Esophagus squamous epithelium (tissue), 5 donors: ENCODE data around the gene MAB21L4. TPM values are rescaled to one million over a fixed set of nuclear protein-coding genes. Genes with fewer than 3 reads are reported as not detected.

Source experiments
- DNase-seq: peaks from one replicate; lab custom pipeline; 2025; lab: John Stamatoyannopoulos, UW
- H3K27ac ChIP-seq, 4 donors: fragments of 200-600 bp; sonication (generic); one replicate each; pipeline ENCODE4 v1.5.1; 2016 to 2019; ENCODE audit warnings: mild to moderate bottlenecking in 1 of 4
- H3K27me3 ChIP-seq, 4 donors: fragments of 200-600 bp; sonication (generic); 1 replicate in 3 of 4; 2 replicates in 1 of 4; pipeline versions ENCODE4 v1.5.1 to v1.6.0; 2017 to 2021; ENCODE audit warnings: antibody characterized with exemption in 1 of 4
- H3K36me3 ChIP-seq, 3 donors: fragments of 200-600 bp; sonication (generic); one replicate each; pipeline ENCODE4 v1.5.1; 2016 to 2019
- H3K4me1 ChIP-seq, 3 donors: fragments of 200-600 bp; sonication (generic); one replicate each; pipeline ENCODE4 v1.5.1; 2017 to 2019
- H3K4me3 ChIP-seq, 4 donors: fragments of 200-600 bp; sonication (generic); 1 replicate in 3 of 4; 2 replicates in 1 of 4; pipeline ENCODE4 v1.5.1; 2016 to 2019; ENCODE audit warnings: mild to moderate bottlenecking in 2 of 4, moderate library complexity in 1 of 4
- H3K9me3 ChIP-seq, 3 donors: fragments of 200-600 bp; sonication (generic); one replicate each; pipeline ENCODE4 v1.5.1; 2016 to 2019
- CTCF ChIP-seq, 6 experiments: fragments of 450-650 bp in 4 of 6; fragments of 200-600 bp in 2 of 6; sonication (generic) in 2 of 6; IDR thresholded peaks; one replicate each; pipeline ENCODE4 v1.5.1; 2016 to 2019; ENCODE audit warnings: antibody characterized with exemption in 6 of 6, mild to moderate bottlenecking in 4 of 6, moderate library complexity in 4 of 6
- POLR2A ChIP-seq, 4 donors: fragments of 450-650 bp; IDR thresholded peaks; one replicate each; pipeline ENCODE4 v1.6.1; 2017; ENCODE audit warnings: antibody characterized with exemption in 4 of 4, mild to moderate bottlenecking in 4 of 4, moderate library complexity in 3 of 4
- WGBS, 2 donors: methylation state at CpG; one replicate each; pipeline ENCODE4 v1.1.5; 2018; 5-methylcytosine and 5-hydroxymethylcytosine counted together
- intact Hi-C: fragments of 100-400 bp; cut with DNase I; formaldehyde crosslinking; loops from one replicate; pipeline ENCODE4 v1.15.0; 2022
- total RNA-seq, 4 donors: library from RNA; depleted of rRNA; stranded (reverse); fragments of >200 nt; gene quantifications; one replicate each; pipeline ENCODE4 v1.1.0, GENCODE V29; 2016
- donor health status: DM: yes; HTN: yes; CAD: no.

MAB21L4 gene
- total RNA-seq, 4 donors from 2014 or later: 105 to 440 (median 163) TPM

GRCh38 chr2:240900141-240900860 lies 4.3 kb upstream of the MAB21L4 start:
- Histone ChIP-seq H3K27me3 (peaks cover 0 to 6% (median 0%) of the 10 kb centered on the region in 4 donors), H3K4me1 (peaks cover 19 to 49% (median 27%) of the 10 kb centered on the region in 3 donors), H3K27ac (no peak overlapping the region), H3K36me3 (no peaks in the 10 kb centered on the region), H3K4me3 (no peak overlapping the region), H3K9me3 (no peaks in the 10 kb centered on the region)
- no peak for TF ChIP-seq CTCF (IDR thresholded peaks at IDR 0.05)
- WGBS, 2 donors: 84 to 89% methylated on average over 24 to 26 of the region's 27 CpGs
- DNase-seq: no peak
- intact Hi-C loops: no loop called here

GRCh38 chr2:240899468-240899865 lies 3.5 kb upstream of the MAB21L4 start:
- no peak for DNase-seq
- H3K4me1 ChIP-seq: peaks cover 19 to 53% (median 27%) of the 10 kb centered on the region in 3 donors
- TF ChIP-seq POLR2A (IDR thresholded peaks at IDR 0.05) (no peak), CTCF (IDR thresholded peaks at IDR 0.05) (no peak)
- peaks cover 0 to 3% (median 0%) of the 10 kb centered on the region in 4 donors for H3K27me3 ChIP-seq
- H3K36me3 ChIP-seq: no peaks in the 10 kb centered on the region
- 78 to 90% methylated on average over 2 to 8 of the region's 19 CpGs for WGBS, 2 donors
- H3K4me3 ChIP-seq: no peak overlapping the region
- intact Hi-C loops: no loop called here
- no peaks in the 10 kb centered on the region for H3K9me3 ChIP-seq
- H3K27ac ChIP-seq: peak overlapping the region in 3 of 4 donors; percentile 92

GRCh38 chr2:240898731-240899467 lies 2.9 kb upstream of the MAB21L4 start:
- 41 to 54% methylated on average over 13 of the region's 23 CpGs for WGBS, 2 donors
- peak overlapping the region; percentile 83 to 92 (median 92) for H3K27ac ChIP-seq

DNA sequence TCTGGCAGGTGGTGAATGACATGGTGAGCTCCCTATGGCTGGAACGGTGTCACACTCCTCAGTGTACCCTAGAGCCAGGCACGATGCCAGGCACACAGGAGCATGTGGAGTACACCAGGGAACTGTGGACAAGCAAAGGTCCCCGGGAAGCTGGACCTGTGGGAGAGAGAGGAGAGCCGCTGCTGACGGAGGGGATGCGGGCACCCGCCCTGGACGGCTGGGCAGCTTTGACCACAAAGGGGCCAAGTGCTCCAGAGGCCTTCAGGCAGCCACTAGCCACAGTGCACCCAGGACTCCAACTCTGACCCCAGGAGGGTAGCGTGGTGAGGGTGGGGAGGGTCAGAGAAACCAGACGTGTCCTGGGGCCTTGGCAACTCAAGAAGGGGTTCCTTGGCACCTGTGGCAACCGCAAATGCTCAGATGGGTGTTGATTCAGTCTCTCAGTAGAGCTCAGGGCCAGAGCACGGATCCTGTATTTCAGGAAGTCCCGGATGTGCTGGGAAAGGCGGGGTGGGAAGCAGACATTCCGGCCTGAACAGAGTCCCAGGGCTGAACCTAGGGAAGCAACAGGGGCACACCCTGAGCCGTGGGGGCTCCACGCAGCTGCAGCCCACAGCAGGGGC lies 2.3 kb upstream of the MAB21L4 start:
- WGBS, 2 donors: 20 to 63% methylated on average over 2 of the region's 17 CpGs
- DNase-seq: no peak
- no peaks in the 10 kb centered on the region for H3K9me3 ChIP-seq
- peak overlapping the region; percentile 83 to 92 (median 92) for H3K27ac ChIP-seq
- H3K4me3 ChIP-seq: peak overlapping the region; percentile 6 to 29 (median 10)
- peaks cover 20 to 66% (median 38%) of the 10 kb centered on the region in 3 donors for H3K4me1 ChIP-seq
- intact Hi-C loops: no loop called here
- H3K36me3 ChIP-seq: no peaks in the 10 kb centered on the region
- TF ChIP-seq CTCF (IDR thresholded peaks at IDR 0.05): no peak
- TF ChIP-seq POLR2A (IDR thresholded peaks at IDR 0.05): no peak
- H3K27me3 ChIP-seq: peaks cover 0 to 3% (median 0%) of the 10 kb centered on the region in 4 donors

More at GRCh38 chr2:240898731-240899467, 2.9 kb upstream of the MAB21L4 start:
- DNase-seq: no peak
- Histone ChIP-seq H3K4me3 (peak overlapping the region; percentile 6 to 29 (median 10)), H3K36me3 (no peaks in the 10 kb centered on the region), H3K9me3 (no peaks in the 10 kb centered on the region), H3K4me1 (peaks cover 19 to 59% (median 31%) of the 10 kb centered on the region in 3 donors), H3K27me3 (peaks cover 0 to 3% (median 0%) of the 10 kb centered on the region in 4 donors)
- intact Hi-C loops: no loop called here
- TF ChIP-seq CTCF (IDR thresholded peaks at IDR 0.05): no peak
- no peak for TF ChIP-seq POLR2A (IDR thresholded peaks at IDR 0.05)
